ENCODE results near the gene GPC5. TPM values are rescaled to one million over a fixed set of nuclear protein-coding genes. Genes with fewer than 3 reads are reported as not detected.

Gene GPC5
- total and polyA plus RNA-seq, 2 donors, result 0.25 to 0.28 TPM

DNA sequence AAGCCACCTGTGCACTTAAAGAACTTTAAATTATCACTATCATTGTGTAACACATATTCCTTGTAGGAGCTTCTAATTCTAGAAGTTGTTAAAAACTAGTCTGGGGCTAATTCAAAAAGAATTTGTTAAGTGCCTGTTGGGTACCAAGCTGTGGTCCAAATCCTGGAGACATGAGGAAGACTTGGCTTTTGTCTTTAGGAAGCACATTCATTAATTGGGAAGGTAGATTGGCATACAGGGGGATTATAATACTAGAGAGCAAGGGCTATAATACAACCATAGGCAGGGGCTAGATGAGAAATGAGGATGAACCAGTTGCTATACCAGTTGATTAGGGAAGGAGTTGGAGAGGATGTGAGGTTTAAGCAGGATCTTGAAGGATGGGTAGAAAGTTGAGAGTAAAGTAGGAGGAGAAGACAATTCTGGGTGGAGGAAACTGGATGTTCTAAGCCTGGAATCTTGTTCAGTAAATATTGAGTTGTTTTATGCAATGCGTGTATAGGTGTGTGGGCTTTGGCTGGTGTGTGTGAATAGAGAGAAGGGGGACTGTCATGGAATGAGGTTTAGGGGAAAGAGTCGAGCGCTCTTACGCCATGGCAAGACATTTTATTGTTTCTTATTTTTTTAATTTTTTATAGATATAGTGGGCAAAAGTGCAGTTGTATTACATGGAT, 350.1 kb downstream of the GPC5 start:
- WGBS, result 99% methylated on average over 4 of the region's 4 CpGs
- Histone ChIP-seq H3K27ac (ENCODE audit: low read depth in 1 of 2, low read length in 1 of 2) (no peak overlapping the region), H3K36me3 (ENCODE audit: control insufficient read depth in 2 of 2, insufficient read depth in 2 of 2, low read length in 1 of 2) (no peaks in the 10 kb centered on the region), H3K27me3 (ENCODE audit: control insufficient read depth in 2 of 2, insufficient read depth in 1 of 2, low read length in 1 of 2) (no peaks in the 10 kb centered on the region), H3K4me1 (ENCODE audit: control insufficient read depth in 2 of 2, insufficient read depth in 2 of 2, low read length in 2 of 2) (no peaks in the 10 kb centered on the region), H3K9me3 (ENCODE audit: control insufficient read depth in 2 of 2, insufficient read depth in 1 of 2, low read length in 1 of 2) (no peaks in the 10 kb centered on the region), H3K4me3 (ENCODE audit: low read length in 2 of 2) (no peak overlapping the region)
- no peak for DNase-seq (ENCODE audit: low read depth in 6 of 9, low spot score in 9 of 9)

DNA sequence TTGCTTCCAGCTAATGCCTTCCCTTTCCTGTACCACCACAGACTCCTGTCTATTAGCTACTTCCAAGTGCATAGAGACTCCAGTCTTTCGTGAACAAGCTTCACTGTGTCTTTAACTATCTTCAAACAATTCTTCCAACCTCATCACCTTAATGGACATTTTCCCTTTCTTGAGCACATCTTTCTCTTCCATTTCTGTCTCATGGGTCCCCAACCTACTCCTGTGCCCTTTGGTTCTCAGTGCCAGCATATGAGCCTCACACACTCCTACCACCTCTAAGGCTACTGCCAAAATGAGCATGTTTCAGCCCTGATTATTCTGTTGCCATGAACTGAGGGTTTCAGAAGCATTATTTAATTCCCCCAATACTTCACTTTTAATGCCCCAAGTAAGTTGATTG, 360.3 kb downstream of the GPC5 start:
- H3K27me3 ChIP-seq (ENCODE audit: control insufficient read depth in 2 of 2, insufficient read depth in 1 of 2, low read length in 1 of 2), result no peaks in the 10 kb centered on the region
- H3K9me3 ChIP-seq (ENCODE audit: control insufficient read depth in 2 of 2, insufficient read depth in 1 of 2, low read length in 1 of 2), result no peaks in the 10 kb centered on the region
- no peak overlapping the region for H3K27ac ChIP-seq (ENCODE audit: low read depth in 1 of 2, low read length in 1 of 2)
- WGBS, result 93% methylated on average over 1 of the region's 1 CpG
- DNase-seq (ENCODE audit: low read depth in 6 of 9, low spot score in 9 of 9), result no peak
- H3K36me3 ChIP-seq (ENCODE audit: control insufficient read depth in 2 of 2, insufficient read depth in 2 of 2, low read length in 1 of 2), result no peaks in the 10 kb centered on the region
- H3K4me3 ChIP-seq (ENCODE audit: low read length in 2 of 2), result no peak overlapping the region
- H3K4me1 ChIP-seq (ENCODE audit: control insufficient read depth in 2 of 2, insufficient read depth in 2 of 2, low read length in 2 of 2), result no peaks in the 10 kb centered on the region

DNA sequence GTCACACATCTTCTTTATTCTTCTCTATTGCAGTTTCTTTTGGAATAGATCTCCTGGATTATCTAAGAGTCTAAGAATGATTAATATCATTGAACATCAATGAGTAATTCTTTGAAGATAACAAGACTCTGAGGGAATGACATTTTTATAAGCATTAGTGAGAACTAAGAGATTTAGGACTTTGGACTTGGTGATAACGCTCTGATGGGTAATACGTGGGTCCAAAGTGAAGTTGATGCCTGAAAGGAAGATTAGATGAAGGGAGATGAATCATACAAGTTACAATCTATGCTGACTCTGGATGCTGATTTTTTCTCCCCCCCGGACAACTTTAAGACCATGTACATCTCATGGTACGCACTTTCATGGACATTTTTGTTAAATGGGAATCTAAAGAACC, 364.5 kb downstream of the GPC5 start:
- no peak overlapping the region for H3K27ac ChIP-seq (ENCODE audit: low read depth in 1 of 2, low read length in 1 of 2)

DNA sequence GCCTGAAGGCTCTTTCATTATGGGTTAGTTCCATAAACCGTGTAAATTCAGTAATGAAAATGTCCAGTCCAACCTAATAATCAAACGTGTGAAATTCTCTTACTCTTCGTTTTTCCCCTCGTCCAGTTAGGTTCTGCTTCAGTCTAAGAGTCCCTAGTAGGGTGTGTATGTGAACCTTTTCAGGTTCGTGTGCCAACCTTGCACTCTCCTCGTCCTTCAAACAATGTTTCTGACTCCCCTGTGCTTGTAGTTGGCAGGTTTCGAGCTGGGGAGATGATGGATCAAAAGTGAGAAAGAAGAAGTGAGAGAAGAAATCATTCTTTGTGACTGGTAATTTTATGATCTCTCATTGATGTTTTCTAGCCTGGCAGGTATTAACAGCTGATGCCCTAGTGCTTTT, 366.1 kb downstream of the GPC5 start:
- H3K4me3 ChIP-seq (ENCODE audit: low read length in 2 of 2), result no peak overlapping the region
- no peaks in the 10 kb centered on the region for H3K27me3 ChIP-seq (ENCODE audit: control insufficient read depth in 2 of 2, insufficient read depth in 1 of 2, low read length in 1 of 2)
- no peak overlapping the region for H3K27ac ChIP-seq (ENCODE audit: low read depth in 1 of 2, low read length in 1 of 2)
- H3K36me3 ChIP-seq (ENCODE audit: control insufficient read depth in 2 of 2, insufficient read depth in 2 of 2, low read length in 1 of 2), result no peaks in the 10 kb centered on the region
- H3K9me3 ChIP-seq (ENCODE audit: control insufficient read depth in 2 of 2, insufficient read depth in 1 of 2, low read length in 1 of 2), result no peaks in the 10 kb centered on the region
- 93% methylated on average over 7 of the region's 7 CpGs for WGBS
- H3K4me1 ChIP-seq (ENCODE audit: control insufficient read depth in 2 of 2, insufficient read depth in 2 of 2, low read length in 2 of 2), result no peaks in the 10 kb centered on the region
- no peak for DNase-seq (ENCODE audit: low read depth in 6 of 9, low spot score in 9 of 9)

More for the DNA sequence above, 364.5 kb downstream of the GPC5 start:
- Histone ChIP-seq H3K4me1 (ENCODE audit: control insufficient read depth in 2 of 2, insufficient read depth in 2 of 2, low read length in 2 of 2) (no peaks in the 10 kb centered on the region), H3K36me3 (ENCODE audit: control insufficient read depth in 2 of 2, insufficient read depth in 2 of 2, low read length in 1 of 2) (no peaks in the 10 kb centered on the region), H3K4me3 (ENCODE audit: low read length in 2 of 2) (no peak overlapping the region), H3K27me3 (ENCODE audit: control insufficient read depth in 2 of 2, insufficient read depth in 1 of 2, low read length in 1 of 2) (no peaks in the 10 kb centered on the region), H3K9me3 (ENCODE audit: control insufficient read depth in 2 of 2, insufficient read depth in 1 of 2, low read length in 1 of 2) (no peaks in the 10 kb centered on the region)
- WGBS, result 96% methylated on average over 4 of the region's 4 CpGs
- no peak for DNase-seq (ENCODE audit: low read depth in 6 of 9, low spot score in 9 of 9)

DNA sequence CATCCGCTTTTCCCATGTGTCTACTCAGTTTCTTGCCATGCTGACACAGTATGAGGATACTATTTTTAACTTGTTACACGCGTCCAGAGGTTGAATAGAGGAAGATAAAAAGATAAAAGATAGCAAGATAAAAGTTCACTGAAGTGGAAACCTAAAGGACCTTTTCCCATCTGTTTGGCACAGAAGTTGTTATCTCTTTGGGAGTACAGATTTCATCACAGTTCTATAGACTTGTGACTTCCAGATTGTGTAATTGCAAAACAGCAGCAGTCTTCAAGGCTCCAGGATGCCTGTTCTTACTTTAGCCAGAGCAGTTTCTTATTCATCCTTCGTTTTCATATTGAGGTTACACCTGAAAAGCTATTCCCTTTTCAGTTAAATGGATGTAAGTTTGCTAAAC, 369.2 kb downstream of the GPC5 start:
- DNase-seq (ENCODE audit: low read depth in 6 of 9, low spot score in 9 of 9), result no peak
- no peaks in the 10 kb centered on the region for H3K27me3 ChIP-seq (ENCODE audit: control insufficient read depth in 2 of 2, insufficient read depth in 1 of 2, low read length in 1 of 2)

DNA sequence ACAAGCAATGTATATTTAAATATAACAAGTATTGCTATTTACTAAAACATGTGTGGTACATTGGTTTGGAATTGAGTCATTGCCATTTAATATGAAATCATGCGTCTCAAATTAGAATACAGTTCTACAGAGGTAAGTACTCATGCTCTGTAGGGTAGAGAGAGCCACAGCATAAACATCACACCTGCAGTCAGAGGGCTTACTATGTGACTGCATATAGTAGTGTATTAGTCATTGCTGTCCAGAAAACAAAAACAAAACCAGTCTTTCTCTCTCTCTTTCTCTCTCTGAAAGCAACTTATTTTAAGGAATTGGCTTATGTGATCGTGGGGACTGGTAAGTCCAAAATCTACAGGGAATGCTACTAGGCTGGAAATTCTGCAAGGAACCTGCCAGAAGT, 370.3 kb downstream of the GPC5 start:
- no peak overlapping the region for H3K4me3 ChIP-seq (ENCODE audit: low read length in 2 of 2)
- H3K36me3 ChIP-seq (ENCODE audit: control insufficient read depth in 2 of 2, insufficient read depth in 2 of 2, low read length in 1 of 2), result no peaks in the 10 kb centered on the region
- 94% methylated on average over 2 of the region's 2 CpGs for WGBS
- no peak for DNase-seq (ENCODE audit: low read depth in 6 of 9, low spot score in 9 of 9)
- H3K27me3 ChIP-seq (ENCODE audit: control insufficient read depth in 2 of 2, insufficient read depth in 1 of 2, low read length in 1 of 2), result no peaks in the 10 kb centered on the region
- H3K9me3 ChIP-seq (ENCODE audit: control insufficient read depth in 2 of 2, insufficient read depth in 1 of 2, low read length in 1 of 2), result no peaks in the 10 kb centered on the region
- H3K4me1 ChIP-seq (ENCODE audit: control insufficient read depth in 2 of 2, insufficient read depth in 2 of 2, low read length in 2 of 2), result no peaks in the 10 kb centered on the region
- H3K27ac ChIP-seq (ENCODE audit: low read depth in 1 of 2, low read length in 1 of 2), result no peak overlapping the region

More for the DNA sequence above, 369.2 kb downstream of the GPC5 start:
- Histone ChIP-seq H3K4me3 (ENCODE audit: low read length in 2 of 2) (no peak overlapping the region), H3K27ac (ENCODE audit: low read depth in 1 of 2, low read length in 1 of 2) (no peak overlapping the region), H3K4me1 (ENCODE audit: control insufficient read depth in 2 of 2, insufficient read depth in 2 of 2, low read length in 2 of 2) (no peaks in the 10 kb centered on the region), H3K9me3 (ENCODE audit: control insufficient read depth in 2 of 2, insufficient read depth in 1 of 2, low read length in 1 of 2) (no peaks in the 10 kb centered on the region), H3K36me3 (ENCODE audit: control insufficient read depth in 2 of 2, insufficient read depth in 2 of 2, low read length in 1 of 2) (no peaks in the 10 kb centered on the region)
- 74% methylated on average over 4 of the region's 4 CpGs for WGBS

DNA sequence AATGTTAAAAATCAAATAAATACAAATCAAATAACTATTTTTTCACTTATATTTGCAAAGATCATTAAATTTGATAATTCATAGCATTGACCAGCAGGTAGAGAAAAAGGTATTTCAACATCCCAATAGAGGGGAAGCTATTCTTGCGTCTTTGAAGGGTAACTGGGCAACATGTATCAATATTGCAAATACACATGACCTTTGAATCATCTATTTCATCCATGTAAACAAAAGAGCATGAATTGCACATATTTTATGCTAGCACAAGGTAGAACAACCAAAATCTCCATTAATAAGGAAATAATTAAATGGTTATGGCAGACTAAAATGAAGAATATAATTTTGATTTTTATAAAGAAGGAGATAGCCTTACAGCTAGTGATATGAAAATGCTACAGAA, 372.8 kb downstream of the GPC5 start:
- Histone ChIP-seq H3K4me1 (ENCODE audit: control insufficient read depth in 2 of 2, insufficient read depth in 2 of 2, low read length in 2 of 2) (no peaks in the 10 kb centered on the region), H3K27ac (ENCODE audit: low read depth in 1 of 2, low read length in 1 of 2) (no peak overlapping the region), H3K36me3 (ENCODE audit: control insufficient read depth in 2 of 2, insufficient read depth in 2 of 2, low read length in 1 of 2) (no peaks in the 10 kb centered on the region), H3K9me3 (ENCODE audit: control insufficient read depth in 2 of 2, insufficient read depth in 1 of 2, low read length in 1 of 2) (no peaks in the 10 kb centered on the region), H3K27me3 (ENCODE audit: control insufficient read depth in 2 of 2, insufficient read depth in 1 of 2, low read length in 1 of 2) (no peaks in the 10 kb centered on the region), H3K4me3 (ENCODE audit: low read length in 2 of 2) (no peak overlapping the region)
- no peak for DNase-seq (ENCODE audit: low read depth in 6 of 9, low spot score in 9 of 9)
- 43% methylated on average over 1 of the region's 1 CpG for WGBS

DNA sequence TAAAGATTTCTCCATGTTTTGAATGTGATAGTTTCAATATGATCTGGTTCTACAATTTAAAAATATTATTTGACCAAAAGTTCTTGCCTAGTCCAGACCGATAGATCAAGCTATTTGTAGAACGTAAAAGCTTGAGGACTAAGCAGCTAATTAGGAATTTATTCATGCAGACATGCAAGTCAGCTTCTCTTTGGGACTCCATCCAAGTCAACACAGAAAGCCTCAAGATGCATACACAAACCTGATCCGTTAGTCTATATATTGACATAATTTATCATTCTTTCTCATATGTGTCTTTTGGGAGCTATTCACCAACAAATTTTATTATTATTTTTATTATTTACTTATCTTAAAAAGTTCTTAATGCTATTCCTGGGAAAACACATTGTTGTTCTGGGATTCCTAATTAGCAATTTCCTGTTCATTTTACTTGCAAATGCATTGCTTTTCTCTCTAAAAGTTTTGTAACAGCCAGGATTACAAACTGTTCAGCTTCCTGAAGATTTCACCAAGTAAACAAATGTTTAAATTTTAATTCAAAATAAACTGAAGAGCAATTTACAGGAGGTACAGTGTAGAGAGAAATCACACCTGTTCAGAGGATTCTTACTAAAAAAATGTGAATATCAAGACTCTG, 375.3 kb downstream of the GPC5 start:
- Histone ChIP-seq H3K27me3 (ENCODE audit: control insufficient read depth in 2 of 2, insufficient read depth in 1 of 2, low read length in 1 of 2) (no peaks in the 10 kb centered on the region), H3K4me1 (ENCODE audit: control insufficient read depth in 2 of 2, insufficient read depth in 2 of 2, low read length in 2 of 2) (no peaks in the 10 kb centered on the region), H3K36me3 (ENCODE audit: control insufficient read depth in 2 of 2, insufficient read depth in 2 of 2, low read length in 1 of 2) (no peaks in the 10 kb centered on the region), H3K4me3 (ENCODE audit: low read length in 2 of 2) (no peak overlapping the region), H3K27ac (ENCODE audit: low read depth in 1 of 2, low read length in 1 of 2) (no peak overlapping the region), H3K9me3 (ENCODE audit: control insufficient read depth in 2 of 2, insufficient read depth in 1 of 2, low read length in 1 of 2) (no peaks in the 10 kb centered on the region)
- WGBS, result 75% methylated on average over 3 of the region's 3 CpGs
- DNase-seq (ENCODE audit: low read depth in 6 of 9, low spot score in 9 of 9), result no peak

DNA sequence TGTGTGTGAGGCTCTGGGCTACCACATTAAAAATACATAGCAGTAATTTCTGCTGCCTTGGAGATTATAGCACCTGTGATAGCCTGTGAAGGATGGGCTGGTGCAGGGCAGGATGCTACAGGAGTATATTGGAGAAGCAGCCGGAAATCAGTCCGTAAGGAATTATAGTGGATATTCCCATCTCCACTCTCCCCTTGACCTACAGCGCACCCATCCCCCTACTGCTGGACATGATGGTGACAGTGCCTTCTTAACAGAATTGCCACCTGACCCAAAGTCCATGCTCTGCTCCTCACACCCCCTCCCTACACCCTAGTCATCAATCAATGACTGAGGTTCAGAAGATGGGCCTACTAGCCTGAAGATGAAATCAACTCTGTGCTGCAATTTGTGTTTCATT, 376.0 kb downstream of the GPC5 start:
- 97% methylated on average over 3 of the region's 3 CpGs for WGBS
- Histone ChIP-seq H3K4me1 (ENCODE audit: control insufficient read depth in 2 of 2, insufficient read depth in 2 of 2, low read length in 2 of 2) (no peaks in the 10 kb centered on the region), H3K9me3 (ENCODE audit: control insufficient read depth in 2 of 2, insufficient read depth in 1 of 2, low read length in 1 of 2) (no peaks in the 10 kb centered on the region), H3K27ac (ENCODE audit: low read depth in 1 of 2, low read length in 1 of 2) (no peak overlapping the region), H3K27me3 (ENCODE audit: control insufficient read depth in 2 of 2, insufficient read depth in 1 of 2, low read length in 1 of 2) (no peaks in the 10 kb centered on the region), H3K36me3 (ENCODE audit: control insufficient read depth in 2 of 2, insufficient read depth in 2 of 2, low read length in 1 of 2) (no peaks in the 10 kb centered on the region), H3K4me3 (ENCODE audit: low read length in 2 of 2) (no peak overlapping the region)
- no peak for DNase-seq (ENCODE audit: low read depth in 6 of 9, low spot score in 9 of 9)

All from thymus (tissue), 11 donors.